OCI-LY7 (cell line): ENCODE measurements around the gene OGG1. TPM values are rescaled to one million over a fixed set of nuclear protein-coding genes. Genes with fewer than 3 reads are reported as not detected.

Source experiments
- BruUV-seq: library from RNA; stranded (reverse); fragments of 400-500 nt; replicated peaks from 2 replicates; lab custom pipeline; 2021; lab: Mats Ljungman, UMichigan
- CTCF ChIA-PET: fragments of 300-600 bp; sonication (Branson Sonifier 250); formaldehyde crosslinking; loops from one replicate; lab custom pipeline; 2022; ENCODE audit warnings: antibody characterized with exemption; ENCODE audit not compliant: unreplicated experiment; lab: Charles Lee
- POLR2A ChIA-PET: fragments of 300-600 bp; sonication (Branson Sonifier 250); formaldehyde crosslinking; loops from one replicate; lab custom pipeline; 2022; ENCODE audit warnings: antibody characterized with exemption; lab: Charles Lee
- DNase-seq: peaks from one replicate; pipeline ENCODE4 v3.0.0-alpha.2; 2015; ENCODE audit warnings: low spot score
- H2AFZ ChIP-seq: fragments of 200-600 bp; sonication (generic), shearing (Covaris generic); 2 replicates; pipeline ENCODE4 v1.6.1; 2014; ENCODE audit warnings: mild to moderate bottlenecking, antibody characterized with exemption, low read length, moderate library complexity
- H3K27ac ChIP-seq: fragments of 200-600 bp; sonication (generic); 2 replicates; pipeline ENCODE4 v1.5.1; 2014; ENCODE audit warnings: mixed run types, low read depth, mild to moderate bottlenecking, moderate library complexity, low read length, inconsistent platforms; ENCODE audit not compliant: poor library complexity, severe bottlenecking
- H3K36me3 ChIP-seq: fragments of 200-600 bp; sonication (generic); 2 replicates; pipeline ENCODE4 v1.6.1; 2014; ENCODE audit warnings: mild to moderate bottlenecking, antibody characterized with exemption, low read length, moderate library complexity, mixed read lengths; ENCODE audit not compliant: insufficient read depth
- H3K4me1 ChIP-seq: fragments of 200-600 bp; sonication (generic); 2 replicates; pipeline ENCODE4 v1.5.1; 2014; ENCODE audit warnings: mild to moderate bottlenecking, low read length; ENCODE audit not compliant: insufficient read depth, poor library complexity, severe bottlenecking
- H3K4me2 ChIP-seq: fragments of 200-600 bp; sonication (generic); 2 replicates; pipeline ENCODE4 v1.6.1; 2014; ENCODE audit warnings: mild to moderate bottlenecking, low read length
- H3K4me3 ChIP-seq: fragments of 200-600 bp; sonication (generic); 2 replicates; pipeline ENCODE4 v1.5.1; 2014; ENCODE audit warnings: mild to moderate bottlenecking, low read depth, low read length; ENCODE audit not compliant: poor library complexity, severe bottlenecking
- H3K79me2 ChIP-seq: fragments of 200-600 bp; sonication (generic); 2 replicates; pipeline ENCODE4 v1.6.1; 2016; ENCODE audit warnings: low read depth, mild to moderate bottlenecking, low read length, moderate library complexity, mixed read lengths; ENCODE audit not compliant: insufficient read depth
- H3K9me2 ChIP-seq: fragments of 200-600 bp; sonication (generic); 2 replicates; pipeline ENCODE4 v1.6.1; 2016; ENCODE audit warnings: mild to moderate bottlenecking, low read length, mixed read lengths; ENCODE audit not compliant: insufficient read depth
- H3K9me3 ChIP-seq: fragments of 200-600 bp; sonication (generic); 2 replicates; pipeline ENCODE4 v1.6.1; 2014; ENCODE audit warnings: mild to moderate bottlenecking, mixed run types, low read length, mixed read lengths
- H4K20me1 ChIP-seq: fragments of 200-600 bp; sonication (generic); 2 replicates; pipeline ENCODE4 v1.6.1; 2014; ENCODE audit warnings: mild to moderate bottlenecking, antibody characterized with exemption, low read length, moderate library complexity, mixed read lengths; ENCODE audit not compliant: insufficient read depth
- CTCF ChIP-seq: fragments of 200-600 bp; sonication (generic); conservative IDR thresholded peaks from 2 replicates; pipeline ENCODE4 v1.5.1; 2014; ENCODE audit warnings: mild to moderate bottlenecking, antibody characterized with exemption, low read length, moderate library complexity, mixed read lengths
- EZH2phosphoT487 ChIP-seq: fragments of 200-600 bp; sonication (generic); IDR thresholded peaks from 2 replicates; pipeline ENCODE4 v1.6.1; 2018; ENCODE audit warnings: low read depth, borderline replicate concordance, mild to moderate bottlenecking, mixed run types, antibody characterized with exemption, low read length, moderate library complexity, mixed read lengths
- intact Hi-C: fragments of 100-400 bp; cut with micrococcal nuclease; formaldehyde crosslinking; loops from one replicate; pipeline ENCODE4 v1.10.0; 2022; ENCODE audit not compliant: unreplicated experiment
- total RNA-seq, 2 experiments: library from RNA; depleted of rRNA in 1 of 2; stranded (reverse); fragments of >200 nt in 1 of 2; shearing (Covaris generic) in 1 of 2; gene quantifications; 2 replicates each; pipeline ENCODE4 v1.2.3, GENCODE V29; 2014 to 2022

The OGG1 gene
- total RNA-seq, 2 experiments from 2014 or later: 119 to 121 TPM

GRCh38 chr3:9743548-9743947 is 6.2 kb upstream of the OGG1 start:
- intact Hi-C loops: no loop called here
- no peak overlapping the region for H2AFZ ChIP-seq
- peaks cover 100% of the 10 kb centered on the region for H3K36me3 ChIP-seq
- ChIA-PET CTCF (no interaction called here), POLR2A (no interaction called here)
- no peaks in the 10 kb centered on the region for H3K4me1 ChIP-seq
- no peaks in the 10 kb centered on the region for H3K9me3 ChIP-seq
- no peak overlapping the region for H3K27ac ChIP-seq
- H3K4me3 ChIP-seq: no peak overlapping the region
- no TSS peak for BruUV-seq
- TF ChIP-seq EZH2phosphoT487: no peak
- no peak for TF ChIP-seq CTCF
- peaks cover 4% of the 10 kb centered on the region; the same call in 1 of the 2 replicates for H4K20me1 ChIP-seq
- H3K4me2 ChIP-seq: no peak overlapping the region
- H3K9me2 ChIP-seq: no peaks in the 10 kb centered on the region
- no peak for DNase-seq
- H3K79me2 ChIP-seq: no peaks in the 10 kb centered on the region

- Histone ChIP-seq H3K79me2 (no peaks in the 10 kb centered on the region), H3K4me3 (no peak overlapping the region), H3K27ac (no peak overlapping the region), H2AFZ (no peak overlapping the region), H4K20me1 (peaks cover 4% of the 10 kb centered on the region; the same call in 1 of the 2 replicates), H3K36me3 (peaks cover 100% of the 10 kb centered on the region), H3K9me3 (no peaks in the 10 kb centered on the region), H3K4me2 (no peak overlapping the region), H3K9me2 (no peaks in the 10 kb centered on the region), H3K4me1 (peaks cover 3% of the 10 kb centered on the region)
- CTCF ChIA-PET: no interaction called here
- DNase-seq: no peak
- no TSS peak for BruUV-seq
- POLR2A ChIA-PET: no interaction called here
- intact Hi-C loops: no loop called here
- TF ChIP-seq EZH2phosphoT487: no peak
These were observed 5.6 kb upstream of the OGG1 start for GRCh38 chr3:9744162-9744561.

- Histone ChIP-seq H4K20me1 (no peaks in the 10 kb centered on the region), H3K4me1 (peaks cover 6% of the 10 kb centered on the region), H3K9me3 (no peaks in the 10 kb centered on the region), H2AFZ (no peak overlapping the region), H3K4me3 (no peak overlapping the region), H3K79me2 (peaks cover 3% of the 10 kb centered on the region), H3K36me3 (peaks cover 86% of the 10 kb centered on the region), H3K9me2 (no peaks in the 10 kb centered on the region), H3K4me2 (no peak overlapping the region), H3K27ac (no peak overlapping the region)
- POLR2A ChIA-PET: interaction anchor here (0.6 to 0.9 kb wide), 2 partner anchors 13 to 14 kb away, joined by 4 read pairs; partner anchors contain the start of gene BRPF1
- DNase-seq: no peak
- intact Hi-C loops: no loop called here
- no TSS peak for BruUV-seq
- CTCF ChIA-PET: interaction anchor here (1.1 kb wide), 1 partner anchor 13 kb away, joined by 4 read pairs; no protein-coding TSS in a partner anchor
- TF ChIP-seq EZH2phosphoT487 (no peak), CTCF (no peak)
These were observed 4.2 kb upstream of the OGG1 start for GRCh38 chr3:9745521-9745920.
